ENCODE data around the gene HBA1.

GRCh38 chr16:142405-142967 is 34.0 kb upstream of the HBA1 start:
- TF ChIP-seq CTCF (IDR thresholded peaks at IDR 0.05; ENCODE audit: low read depth, low read length, poor library complexity, severe bottlenecking) = no peak
- no peak for TF ChIP-seq EZH2phosphoT487 (IDR thresholded peaks at IDR 0.05; ENCODE audit: borderline replicate concordance, low read length)

Measured in DOHH2 (cell line).